ENCODE results near the gene HOXA2. TPM values are rescaled to one million over a fixed set of nuclear protein-coding genes. Genes with fewer than 3 reads are reported as not detected.

Gene HOXA2
- polyA plus RNA-seq (2012; ENCODE audit: low read depth, missing spikeins), result not detected

DNA sequence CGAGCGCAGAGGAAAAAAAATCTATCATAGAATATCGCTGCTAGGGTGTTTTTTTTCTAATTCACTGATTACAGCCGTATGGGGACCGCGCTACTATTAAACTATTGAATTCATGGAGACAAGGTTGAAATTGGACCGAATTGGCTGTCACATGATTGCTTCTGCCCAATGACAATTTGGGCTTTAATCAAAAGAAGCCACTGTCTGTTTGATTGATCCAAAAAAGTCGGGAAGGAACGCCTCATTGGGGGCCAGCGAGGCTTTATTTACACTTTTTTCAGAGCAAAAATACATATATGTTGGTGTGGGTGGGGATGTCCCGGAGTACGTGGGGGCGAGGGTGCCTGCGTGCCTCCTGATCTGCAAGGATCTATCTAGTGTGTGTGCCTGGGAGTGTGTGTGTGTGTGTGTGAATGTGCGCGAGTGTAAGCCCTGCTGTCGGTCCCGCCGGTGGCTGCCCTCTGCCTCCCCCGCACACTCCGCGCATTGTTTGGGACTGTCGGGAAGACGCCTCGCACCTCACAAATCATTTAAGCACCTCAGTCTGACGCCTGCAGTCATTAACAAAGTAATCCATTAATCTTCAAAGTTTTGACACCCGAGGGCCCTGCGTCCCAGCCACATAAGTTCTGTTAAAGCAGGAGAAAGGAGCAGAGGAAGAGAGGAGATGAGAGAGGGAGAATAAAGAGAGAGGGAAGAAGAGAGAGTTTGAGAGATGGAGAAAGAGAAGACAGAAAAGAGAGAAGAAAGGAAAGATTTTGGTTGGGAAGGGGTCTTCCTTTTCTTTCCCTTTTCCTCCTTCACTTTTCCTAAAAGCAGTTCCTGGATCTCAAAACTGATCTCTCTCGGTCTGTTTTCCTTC, at the start of gene HOXA2:
TSS of gene HOXA2 (minus strand) at position 103 of the 862 bp plus-strand sequence. CDS start 183 bp downstream, outside the sequence.
- no peak for DNase-seq (ENCODE audit: insufficient read length, low spot score)
- no peak for TF ChIP-seq POU2F2 (IDR thresholded peaks at IDR 0.05; ENCODE audit: low read depth, low read length)
- no peak for TF ChIP-seq SPI1 (IDR thresholded peaks at IDR 0.05; ENCODE audit: low read depth, low read length)
- no peak for TF ChIP-seq PAX5 (IDR thresholded peaks at IDR 0.05; ENCODE audit: insufficient read depth, low read length, severe bottlenecking)
- no peak for TF ChIP-seq POLR2A (IDR thresholded peaks at IDR 0.05; ENCODE audit: low read depth, low read length)
- TF ChIP-seq POLR2AphosphoS5 (IDR thresholded peaks at IDR 0.05; ENCODE audit: low read depth, low read length), result no peak
- FAIRE-seq, result no peak

DNA sequence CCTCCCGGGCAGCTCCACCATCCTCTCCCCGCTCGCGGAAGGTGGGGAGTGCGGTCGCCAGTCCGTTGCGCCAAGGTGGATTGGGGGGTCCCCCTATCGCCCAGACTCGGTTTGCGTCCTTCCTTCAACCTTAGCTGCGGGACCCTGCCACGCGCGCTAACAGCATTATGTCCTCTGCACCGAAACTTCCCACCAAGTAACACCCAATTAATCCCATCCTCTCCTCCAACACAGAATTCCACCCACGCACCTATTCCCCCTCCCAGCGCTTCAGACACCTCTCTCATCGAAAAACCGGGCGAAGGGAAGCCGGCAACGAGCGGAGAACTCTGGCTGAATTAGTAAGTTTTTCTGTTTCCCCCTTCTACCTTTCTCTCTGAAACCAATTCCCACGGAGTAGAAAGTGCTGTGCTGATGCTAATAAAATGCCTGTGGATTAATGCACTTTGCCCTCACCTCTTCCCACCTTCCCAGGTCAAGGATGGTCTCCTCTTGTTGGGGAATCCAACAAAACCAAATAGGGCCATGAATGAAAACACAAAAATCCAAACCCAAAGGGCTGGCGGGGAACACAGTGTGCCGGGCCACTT, 49.0 kb upstream of the HOXA2 start:
- TF ChIP-seq POU2F2 (IDR thresholded peaks at IDR 0.05; ENCODE audit: low read depth, low read length), result no peak
- FAIRE-seq (no peak), DNase-seq (ENCODE audit: insufficient read length, low spot score) (no peak)

DNA sequence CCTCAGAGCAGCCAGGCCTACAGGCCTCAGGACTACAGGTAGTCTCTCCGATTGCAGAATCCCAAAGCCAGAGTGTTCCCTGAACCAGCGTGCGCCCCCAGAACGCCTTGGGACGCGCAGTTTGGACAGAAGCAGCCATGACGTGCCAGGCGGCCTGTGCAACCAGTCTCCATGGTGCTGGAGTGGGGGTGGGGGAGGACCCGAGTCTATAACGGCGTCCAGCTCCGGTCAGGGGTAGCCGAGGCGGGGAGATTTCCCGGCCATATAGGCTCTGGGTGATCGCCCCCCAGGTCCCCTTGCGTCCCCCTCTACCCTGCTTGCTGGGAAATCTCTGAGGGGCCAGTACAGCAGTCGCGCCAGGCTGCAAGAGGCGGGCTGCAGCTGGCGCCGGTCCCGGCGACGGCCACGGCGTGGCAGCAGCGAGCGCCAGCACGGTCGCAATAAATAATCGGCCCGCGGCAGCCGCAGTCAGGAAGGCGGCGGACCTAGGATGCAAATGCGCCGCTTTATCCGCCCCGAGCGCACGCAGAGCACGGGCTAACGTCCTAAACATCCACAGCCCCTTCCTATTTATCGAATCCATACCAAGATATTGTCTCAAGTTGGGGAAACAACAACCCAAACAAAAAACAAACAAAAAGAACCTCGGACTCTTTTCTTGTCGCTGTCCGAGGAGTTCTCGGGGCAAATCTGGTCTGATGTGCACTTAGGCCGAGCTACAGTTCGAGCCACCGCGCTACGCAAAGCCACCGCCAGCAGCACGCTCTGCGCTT, 48.3 kb upstream of the HOXA2 start:
- DNase-seq (ENCODE audit: insufficient read length, low spot score), result peak; percentile 86
- FAIRE-seq, result peak; percentile 88
- peak; percentile 59; the same call in 1 of the 2 replicates for TF ChIP-seq POU2F2 (IDR thresholded peaks at IDR 0.05; ENCODE audit: low read depth, low read length)
- no peak for TF ChIP-seq SPI1 (IDR thresholded peaks at IDR 0.05; ENCODE audit: low read depth, low read length)

DNA sequence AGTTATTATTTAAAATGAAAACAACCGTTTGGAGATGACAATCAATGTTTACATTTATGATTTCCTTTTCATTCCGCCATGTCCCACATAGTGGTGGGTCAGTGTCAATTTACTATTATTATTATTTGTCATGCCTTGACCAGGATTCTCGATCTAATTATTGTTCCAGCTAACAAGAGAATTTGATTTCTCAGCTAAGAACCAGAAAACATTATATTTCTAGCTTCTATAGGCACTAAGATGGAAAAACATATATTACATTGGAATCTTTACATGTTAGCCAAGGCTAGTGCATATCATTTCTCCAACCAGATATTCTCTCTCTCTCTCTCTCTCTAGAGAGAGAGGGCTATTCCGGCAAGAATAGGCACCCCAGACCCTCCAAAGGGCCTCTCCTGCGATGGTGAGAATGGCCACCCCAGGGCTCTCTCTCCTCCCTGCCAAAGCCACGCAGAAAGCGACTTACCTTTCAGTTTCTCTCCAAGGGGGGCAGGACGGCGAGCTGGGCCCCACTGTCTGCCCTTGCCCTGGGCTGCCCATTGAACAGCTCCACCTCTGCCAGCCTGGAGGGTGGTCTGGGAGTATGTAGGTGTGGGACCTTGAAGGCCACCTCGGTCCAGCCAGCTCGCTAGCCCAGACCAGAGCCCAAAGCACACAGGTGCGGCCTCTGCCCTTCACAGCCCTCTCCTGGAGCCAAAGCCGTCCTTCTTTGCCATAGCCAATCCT, 47.5 kb upstream of the HOXA2 start:
- DNase-seq (ENCODE audit: insufficient read length, low spot score), result no peak
- TF ChIP-seq POLR2A (IDR thresholded peaks at IDR 0.05; ENCODE audit: low read depth, low read length) (no peak), PAX5 (IDR thresholded peaks at IDR 0.05; ENCODE audit: insufficient read depth, low read length, severe bottlenecking) (no peak), POLR2AphosphoS5 (IDR thresholded peaks at IDR 0.05; ENCODE audit: low read depth, low read length) (no peak), TAF1 (IDR thresholded peaks at IDR 0.05; ENCODE audit: low read depth, low read length) (no peak), SPI1 (IDR thresholded peaks at IDR 0.05; ENCODE audit: low read depth, low read length) (no peak), POU2F2 (IDR thresholded peaks at IDR 0.05; ENCODE audit: low read depth, low read length) (no peak)
- FAIRE-seq, result no peak

DNA sequence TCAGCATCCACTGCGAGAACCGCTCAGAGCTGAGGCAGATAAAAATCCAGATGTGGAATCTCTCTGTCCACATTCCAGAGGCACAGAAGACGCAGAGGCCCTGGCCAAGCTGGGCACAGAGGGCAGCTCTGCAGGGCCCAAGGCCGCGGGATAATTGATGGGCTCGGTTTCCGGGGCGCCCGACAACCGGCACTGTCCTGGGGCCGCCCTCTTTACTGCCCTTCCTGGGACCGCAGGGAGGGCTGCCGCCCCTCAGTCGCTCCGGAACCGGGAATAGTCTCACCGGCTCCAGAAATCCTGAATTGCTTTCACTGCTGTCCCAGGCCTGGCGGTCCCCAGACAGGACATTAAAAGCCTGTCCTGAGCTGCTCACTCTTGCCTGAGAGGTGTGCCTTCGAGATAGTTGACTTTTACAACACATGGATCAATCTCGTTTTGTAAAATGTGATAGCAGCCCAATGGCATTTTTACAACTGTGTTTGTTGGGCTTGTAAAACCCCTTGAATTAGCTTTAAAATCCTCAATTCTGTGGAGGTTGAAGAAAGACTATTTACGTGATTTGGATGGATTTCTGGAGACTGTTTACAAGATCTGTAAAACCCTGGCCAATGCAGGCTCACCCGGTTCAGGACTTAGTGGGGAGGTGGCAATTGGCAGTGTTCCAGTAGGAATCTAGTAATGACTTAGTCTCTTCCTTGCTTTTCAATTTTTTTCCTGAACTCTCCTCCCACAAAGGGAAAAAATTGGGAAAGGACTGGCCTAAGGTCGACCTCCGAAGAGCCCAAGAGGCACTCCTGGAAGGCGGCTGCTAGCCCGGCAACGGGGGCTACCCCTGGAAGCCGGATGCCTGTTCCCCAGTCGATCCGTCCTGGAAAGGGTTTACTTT, 46.5 kb upstream of the HOXA2 start:
- DNase-seq (ENCODE audit: insufficient read length, low spot score) (no peak), FAIRE-seq (no peak)
- no peak for TF ChIP-seq PAX5 (IDR thresholded peaks at IDR 0.05; ENCODE audit: insufficient read depth, low read length, severe bottlenecking)
- no peak for TF ChIP-seq POU2F2 (IDR thresholded peaks at IDR 0.05; ENCODE audit: low read depth, low read length)

DNA sequence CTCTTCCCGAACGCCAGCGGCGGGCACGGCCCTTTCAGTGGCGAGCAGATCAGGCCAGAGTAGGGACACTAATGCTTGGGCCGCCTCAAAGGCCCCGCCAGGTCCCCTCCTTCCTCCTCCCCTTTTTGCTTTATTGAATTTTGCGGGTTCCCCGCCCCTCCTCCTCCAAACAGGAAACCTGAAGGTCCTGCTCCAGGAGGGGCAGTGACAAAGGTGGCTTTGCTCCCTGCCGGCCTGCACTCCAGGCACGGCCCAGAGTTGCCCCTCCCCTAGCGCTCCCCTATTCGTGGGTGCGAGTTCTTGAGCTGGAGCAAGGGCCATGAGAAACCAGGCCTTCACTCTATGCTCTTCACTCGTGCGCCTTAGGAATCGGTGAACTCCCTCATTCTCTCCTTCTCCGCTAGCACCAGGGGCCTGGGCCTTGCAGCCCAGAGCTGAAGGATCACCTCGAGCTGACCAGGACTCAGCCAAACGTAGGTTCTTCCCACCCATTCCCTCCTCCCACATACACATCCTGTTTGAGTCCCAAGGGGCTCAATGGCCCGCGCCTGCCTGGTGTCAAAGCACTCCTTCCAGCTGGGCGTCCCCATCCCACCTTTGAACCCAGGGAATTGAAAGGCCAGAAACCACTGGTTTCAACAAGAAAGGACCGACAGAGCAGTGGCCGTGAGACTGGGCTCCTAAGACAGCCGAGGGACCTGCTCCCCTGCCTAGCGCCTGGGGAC, 45.7 kb upstream of the HOXA2 start:
- TF ChIP-seq POLR2AphosphoS5 (IDR thresholded peaks at IDR 0.05; ENCODE audit: low read depth, low read length), result no peak
- no peak for TF ChIP-seq POU2F2 (IDR thresholded peaks at IDR 0.05; ENCODE audit: low read depth, low read length)
- TF ChIP-seq SPI1 (IDR thresholded peaks at IDR 0.05; ENCODE audit: low read depth, low read length), result no peak
- no peak for TF ChIP-seq PAX5 (IDR thresholded peaks at IDR 0.05; ENCODE audit: insufficient read depth, low read length, severe bottlenecking)
- TF ChIP-seq POLR2A (IDR thresholded peaks at IDR 0.05; ENCODE audit: low read depth, low read length), result no peak
- no peak for TF ChIP-seq TAF1 (IDR thresholded peaks at IDR 0.05; ENCODE audit: low read depth, low read length)
- DNase-seq (ENCODE audit: insufficient read length, low spot score), result no peak
- FAIRE-seq, result no peak

DNA sequence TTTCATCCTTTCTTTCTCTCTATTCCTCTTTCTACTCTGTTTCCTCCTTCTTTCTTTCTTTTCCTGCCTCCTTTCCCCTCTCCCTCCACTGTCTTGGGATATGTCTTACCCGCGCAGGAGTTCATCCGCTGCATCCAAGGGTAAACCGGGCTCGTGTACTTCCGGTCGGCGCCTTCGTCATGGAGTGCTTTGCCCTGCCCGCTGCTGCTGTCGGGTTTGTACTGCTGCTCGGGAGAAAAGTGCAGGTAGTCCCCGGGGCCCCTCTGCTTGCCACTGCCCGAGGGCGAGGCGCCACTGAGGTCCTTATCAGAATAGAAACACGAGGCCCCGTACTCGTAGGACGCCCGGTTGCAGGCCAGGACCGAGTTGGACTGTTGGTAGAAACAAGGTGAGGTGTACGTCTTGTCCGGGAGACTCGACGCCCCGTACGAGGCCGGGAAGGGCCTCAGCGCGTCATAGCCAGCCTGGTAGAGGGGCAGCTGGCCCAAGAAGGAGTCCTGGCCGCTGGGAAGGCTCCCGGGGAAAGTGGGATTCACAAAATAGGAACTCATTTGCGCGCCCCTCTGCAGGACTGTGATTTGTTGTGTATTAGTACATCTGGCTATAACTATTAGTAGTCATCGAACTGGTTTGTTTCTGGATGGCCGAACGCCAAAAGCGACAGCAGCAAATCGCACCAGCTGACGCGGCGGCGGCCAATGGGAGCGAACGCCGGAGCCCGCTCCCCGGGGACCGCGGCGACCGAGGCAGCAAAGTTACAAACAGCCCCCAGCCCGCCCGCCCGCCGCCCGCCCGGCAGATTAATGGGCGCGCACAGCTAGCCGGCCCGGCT, 44.9 kb upstream of the HOXA2 start, which contains the start of gene HOXA6:
TSS of gene HOXA6 (minus strand) at position 576 of the 832 bp plus-strand sequence. CDS start at position 551, 25 bp downstream.
- no peak for FAIRE-seq
- no peak for DNase-seq (ENCODE audit: insufficient read length, low spot score)
- no peak for TF ChIP-seq POU2F2 (IDR thresholded peaks at IDR 0.05; ENCODE audit: low read depth, low read length)
- no peak for TF ChIP-seq POLR2AphosphoS5 (IDR thresholded peaks at IDR 0.05; ENCODE audit: low read depth, low read length)
- TF ChIP-seq POLR2A (IDR thresholded peaks at IDR 0.05; ENCODE audit: low read depth, low read length), result no peak
- no peak for TF ChIP-seq PAX5 (IDR thresholded peaks at IDR 0.05; ENCODE audit: insufficient read depth, low read length, severe bottlenecking)
- no peak for TF ChIP-seq TAF1 (IDR thresholded peaks at IDR 0.05; ENCODE audit: low read depth, low read length)
- no peak for TF ChIP-seq SPI1 (IDR thresholded peaks at IDR 0.05; ENCODE audit: low read depth, low read length)
